22Rv1 (cell line): Measurements from ENCODE around the gene NT5DC2.

Experiments used
- H3K27ac ChIP-seq: fragments of 450-650 bp; 2 replicates; pipeline ENCODE4 v1.5.1; 2017
- CTCF ChIP-seq: fragments of 450-650 bp; IDR thresholded peaks from 2 replicates; pipeline ENCODE4 v1.5.1; 2017; ENCODE audit warnings: mild to moderate bottlenecking
- ZFX ChIP-seq: fragments of 450-650 bp; IDR thresholded peaks from 2 replicates; pipeline ENCODE4 v1.6.1; 2017; ENCODE audit warnings: antibody characterized with exemption, borderline replicate concordance

Gene NT5DC2

DNA sequence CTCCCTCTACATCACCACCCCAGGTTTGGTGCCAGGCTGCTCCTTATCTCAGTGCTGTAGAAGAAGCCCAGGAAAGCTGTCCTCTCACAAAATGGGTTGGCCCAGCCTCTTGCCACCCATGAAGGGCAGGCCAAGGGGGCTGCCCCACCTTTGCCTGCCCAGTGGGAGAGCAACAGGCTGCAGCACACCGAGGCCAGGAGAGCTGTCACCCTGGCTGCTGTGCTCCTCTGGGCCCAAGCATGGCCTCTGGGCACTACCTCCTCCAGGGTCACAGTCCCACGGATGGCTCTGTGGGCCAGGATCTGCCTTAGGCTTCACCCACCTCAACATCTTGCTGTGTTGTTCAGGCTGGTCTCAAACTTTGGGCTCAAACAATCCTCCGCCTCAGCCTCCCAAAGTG is 44.9 kb downstream of the NT5DC2 start:
- no peak overlapping the region for H3K27ac ChIP-seq
- TF ChIP-seq CTCF (no peak), ZFX (no peak)

- H3K27ac ChIP-seq = no peak overlapping the region
- TF ChIP-seq ZFX (no peak), CTCF (no peak)
Measured at GRCh38 chr3:52487788-52488691, 45.6 kb downstream of the NT5DC2 start.

DNA sequence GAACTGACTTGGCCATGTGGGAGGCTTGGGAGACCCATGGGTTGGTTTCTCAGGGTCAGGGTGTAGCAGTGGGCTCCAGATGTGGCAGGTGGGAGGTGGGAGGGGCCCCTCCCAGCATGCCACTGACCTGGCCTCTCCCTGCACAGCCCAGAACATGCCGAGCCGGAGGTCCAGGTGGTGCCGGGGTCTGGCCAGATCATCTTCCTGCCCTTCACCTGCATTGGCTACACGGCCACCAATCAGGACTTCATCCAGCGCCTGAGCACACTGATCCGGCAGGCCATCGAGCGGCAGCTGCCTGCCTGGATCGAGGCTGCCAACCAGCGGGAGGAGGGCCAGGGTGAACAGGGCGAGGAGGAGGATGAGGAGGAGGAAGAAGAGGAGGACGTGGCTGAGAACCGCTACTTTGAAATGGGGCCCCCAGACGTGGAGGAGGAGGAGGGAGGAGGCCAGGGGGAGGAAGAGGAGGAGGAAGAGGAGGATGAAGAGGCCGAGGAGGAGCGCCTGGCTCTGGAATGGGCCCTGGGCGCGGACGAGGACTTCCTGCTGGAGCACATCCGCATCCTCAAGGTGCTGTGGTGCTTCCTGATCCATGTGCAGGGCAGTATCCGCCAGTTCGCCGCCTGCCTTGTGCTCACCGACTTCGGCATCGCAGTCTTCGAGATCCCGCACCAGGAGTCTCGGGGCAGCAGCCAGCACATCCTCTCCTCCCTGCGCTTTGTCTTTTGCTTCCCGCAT is 46.4 kb downstream of the NT5DC2 start:
- H3K27ac ChIP-seq = no peak overlapping the region
- TF ChIP-seq ZFX = no peak

GRCh38 chr3:52484680-52485461 is 48.8 kb downstream of the NT5DC2 start:
- TF ChIP-seq ZFX (no peak), CTCF (no peak)
- no peak overlapping the region for H3K27ac ChIP-seq

DNA sequence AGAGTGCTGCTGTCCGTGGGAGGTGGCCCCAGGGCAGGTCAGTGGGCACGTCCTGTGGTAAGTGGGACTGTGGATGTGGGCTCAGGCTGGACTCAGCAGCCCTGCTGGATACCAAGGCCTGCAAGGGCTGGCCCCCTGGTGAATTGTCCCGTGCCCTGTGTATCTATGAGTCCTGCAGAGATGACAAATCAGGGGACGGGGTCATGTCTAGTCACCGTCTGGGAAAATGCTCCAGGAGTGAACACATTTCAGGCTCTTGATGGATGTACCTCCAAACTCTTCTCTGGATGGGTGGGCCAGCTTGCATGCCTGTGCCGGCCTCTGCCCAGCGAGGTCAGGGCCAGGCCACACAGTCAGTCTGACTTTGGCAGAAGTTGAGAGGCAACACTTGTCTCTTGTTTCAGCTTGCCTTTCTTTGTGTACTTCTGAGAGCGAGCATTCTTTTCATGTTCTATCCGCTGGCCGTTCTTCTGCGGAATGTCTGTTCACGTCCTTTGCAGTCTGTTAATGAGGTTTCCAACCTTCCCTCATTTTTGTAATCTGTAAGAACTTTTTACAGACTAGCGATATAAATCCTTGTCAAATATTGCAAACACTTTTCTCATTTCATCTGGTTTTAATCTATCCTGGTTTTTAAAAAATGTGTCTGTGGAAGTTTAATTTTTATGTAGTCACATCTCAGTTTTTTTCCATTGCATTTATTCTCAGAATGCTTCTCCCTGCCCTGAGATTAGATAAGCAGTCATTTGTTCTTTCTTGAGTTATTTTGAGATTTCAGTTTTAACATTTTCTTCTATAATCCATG is 49.9 kb downstream of the NT5DC2 start:
- no peak overlapping the region for H3K27ac ChIP-seq
- TF ChIP-seq CTCF (no peak), ZFX (no peak)

DNA sequence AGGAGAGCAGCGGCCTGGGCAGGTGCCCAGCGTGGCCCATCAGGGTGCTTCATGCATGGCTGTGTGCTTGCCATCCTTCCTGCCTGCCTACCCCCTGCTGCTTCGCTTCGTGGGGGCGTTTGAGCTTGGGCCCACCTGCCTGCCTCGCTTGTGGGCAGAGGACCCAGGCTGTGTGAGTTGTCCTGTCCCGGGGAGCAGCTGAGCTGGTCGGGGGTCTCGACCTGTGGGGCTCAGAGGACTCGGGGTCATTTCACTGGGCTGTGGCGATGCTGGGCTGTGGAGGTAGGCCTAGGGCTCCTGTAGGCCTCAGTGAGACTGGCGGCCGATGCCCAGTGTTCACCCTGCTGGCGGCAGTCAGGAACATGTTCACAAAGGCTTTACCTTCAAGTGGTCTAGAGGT is 50.6 kb downstream of the NT5DC2 start:
- TF ChIP-seq ZFX = no peak
- TF ChIP-seq CTCF = no peak
- no peak overlapping the region for H3K27ac ChIP-seq
